HG03103 (cell line): ENCODE data around the gene HSPA12B.

Source experiments
- ATAC-seq: cut with Tn5 transposase; IDR thresholded peaks from one replicate; pipeline ENCODE4 v1.9.1; 2021; ENCODE audit warnings: low read depth; ENCODE audit not compliant: unreplicated experiment

HSPA12B gene

DNA sequence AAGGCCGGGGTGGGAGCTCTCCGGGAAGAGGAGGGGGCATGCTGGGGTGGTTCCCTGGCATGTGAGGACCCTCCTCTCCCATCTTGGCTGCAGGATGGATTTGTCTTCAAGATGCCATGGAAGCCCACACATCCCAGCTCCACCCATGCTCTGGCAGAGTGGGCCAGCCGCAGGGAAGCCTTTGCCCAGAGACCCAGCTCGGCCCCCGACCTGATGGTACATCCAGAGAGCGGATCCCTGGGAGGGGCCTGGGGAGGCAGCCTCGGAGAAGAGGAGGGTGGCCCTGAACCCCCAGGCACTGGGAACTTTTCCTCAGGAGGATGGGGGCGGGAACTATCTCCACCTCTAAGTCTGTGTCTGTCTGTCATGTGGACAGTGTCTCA is 68.4 kb downstream of the HSPA12B start:
- ATAC-seq: no peak

DNA sequence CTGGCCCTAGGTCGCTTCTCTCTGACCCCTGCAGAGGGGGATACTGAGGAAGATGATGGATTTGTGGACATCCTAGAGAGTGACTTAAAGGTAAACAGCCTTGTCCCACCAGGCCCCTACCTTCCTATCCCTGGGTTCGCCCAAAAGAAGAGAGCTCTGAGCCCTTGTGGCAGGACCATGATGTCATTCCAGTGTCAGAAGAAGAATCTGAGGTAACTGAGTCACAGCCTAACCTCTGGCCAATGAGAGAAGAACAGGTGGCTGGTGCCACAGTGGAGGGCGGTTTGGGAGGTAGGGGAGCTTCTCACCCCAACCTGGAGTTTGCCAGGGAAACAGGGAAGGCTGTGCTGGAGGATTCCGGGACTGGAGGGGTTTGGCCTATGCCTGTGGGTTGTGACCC is 68.8 kb downstream of the HSPA12B start:
- no peak for ATAC-seq

DNA sequence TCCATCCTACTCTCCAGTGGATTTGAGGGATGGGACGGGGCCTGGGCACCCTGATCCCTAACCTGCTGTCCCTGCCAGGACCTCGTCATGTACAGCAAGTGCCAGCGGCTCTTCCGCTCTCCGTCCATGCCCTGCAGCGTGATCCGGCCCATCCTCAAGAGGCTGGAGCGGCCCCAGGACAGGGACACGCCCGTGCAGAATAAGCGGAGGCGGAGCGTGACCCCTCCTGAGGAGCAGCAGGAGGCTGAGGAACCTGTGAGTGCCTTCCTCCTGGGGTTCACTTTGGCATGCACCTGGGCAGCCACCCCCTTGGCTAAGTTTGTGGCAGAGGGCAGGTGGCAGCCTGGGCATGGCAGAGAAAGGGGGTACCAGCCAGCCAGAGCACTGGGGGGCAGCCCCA is 69.4 kb downstream of the HSPA12B start:
- ATAC-seq: no peak
